GM12878 (cell line): ENCODE data around the gene SSBP3. TPM values are rescaled to one million over a fixed set of nuclear protein-coding genes. Genes with fewer than 3 reads are reported as not detected.

Experiments used
- ATAC-seq: fragments of 200-7000 bp; cut with Tn5 transposase; 3 replicates; pipeline ENCODE4 v1.9.1; 2020; ENCODE audit warnings: mild to moderate bottlenecking, moderate library complexity
- BruUV-seq: library from RNA; stranded (reverse); fragments of 400-500 nt; replicated peaks from 2 replicates; lab custom pipeline; 2021; lab: Mats Ljungman, UMichigan
- CTCF ChIA-PET: fragments of 300-600 bp; sonication (Branson Sonifier 250); formaldehyde crosslinking; extraction: SDS; loops from one replicate; lab custom pipeline; 2021; ENCODE audit warnings: inconsistent platforms; lab: Yijun Ruan, JAX
- POLR2A ChIA-PET: fragments of 350-600 bp; formaldehyde crosslinking; extraction: SDS; loops from one replicate; lab custom pipeline; 2021; ENCODE audit warnings: inconsistent platforms; lab: Charles Lee
- RAD21 ChIA-PET: fragments of 300-600 bp; sonication (Branson Sonifier 250); formaldehyde crosslinking; loops from one replicate; lab custom pipeline; 2023; ENCODE audit warnings: antibody characterized with exemption; ENCODE audit not compliant: unreplicated experiment; lab: Charles Lee
- SMC1A ChIA-PET: fragments of 300-600 bp; sonication (Branson Sonifier 250); formaldehyde crosslinking; loops from one replicate; lab custom pipeline; 2023; ENCODE audit not compliant: unreplicated experiment, uncharacterized antibody; lab: Charles Lee
- DNase-seq: peaks from one replicate; pipeline ENCODE4 v3.0.0-alpha.2; 2011; ENCODE audit warnings: low read depth, low spot score
- FAIRE-seq: peaks from 3 replicates; lab custom pipeline; 2011; peaks lifted over from hg19 to GRCh38; lab: Jason Lieb, UNC
- H2AFZ ChIP-seq: 2 replicates; pipeline ENCODE4 v1.6.0; 2011; ENCODE audit warnings: low read depth, low read length, control low read depth; ENCODE audit not compliant: control insufficient read depth
- H3K27ac ChIP-seq: 2 replicates; pipeline ENCODE4 v1.5.1; 2011; ENCODE audit warnings: control low read depth; ENCODE audit not compliant: control insufficient read depth, insufficient read depth
- H3K27me3 ChIP-seq, 2 experiments: replicated peaks in 1 of 2; 2 replicates each; pipeline versions ENCODE4 v1.6.0 to v1.6.1; 2011; ENCODE audit warnings: low read length in 1 of 2; ENCODE audit not compliant: control insufficient read depth in 2 of 2, insufficient read depth in 2 of 2
- H3K36me3 ChIP-seq, 2 experiments: 2 replicates each; pipeline ENCODE4 v1.5.1; 2011; ENCODE audit warnings: low read length in 1 of 2; ENCODE audit not compliant: control insufficient read depth in 2 of 2, insufficient read depth in 2 of 2
- H3K4me1 ChIP-seq: 2 replicates; pipeline ENCODE4 v1.6.1; 2011; ENCODE audit warnings: mild to moderate bottlenecking, low read length, moderate library complexity, mixed read lengths; ENCODE audit not compliant: control insufficient read depth, insufficient read depth
- H3K4me2 ChIP-seq: 2 replicates; pipeline ENCODE4 v1.6.0; 2011; ENCODE audit warnings: control low read depth; ENCODE audit not compliant: control insufficient read depth, insufficient read depth
- H3K4me3 ChIP-seq: fragments of 200-600 bp; sonication (generic); 2 replicates; pipeline ENCODE4 v1.5.1; 2016
- H3K79me2 ChIP-seq: 2 replicates; pipeline ENCODE4 v1.6.0; 2011; ENCODE audit warnings: low read length; ENCODE audit not compliant: control insufficient read depth, insufficient read depth
- H3K9ac ChIP-seq: 2 replicates; pipeline ENCODE4 v1.8.0; 2011; ENCODE audit warnings: low read length, control low read depth, mixed read lengths; ENCODE audit not compliant: control insufficient read depth, insufficient read depth
- H3K9me3 ChIP-seq: replicated peaks from 3 replicates; pipeline ENCODE4 v1.5.1; 2011; ENCODE audit warnings: mild to moderate bottlenecking, low read length; ENCODE audit not compliant: control insufficient read depth, insufficient read depth
- H4K20me1 ChIP-seq: 2 replicates; pipeline ENCODE4 v1.6.0; 2011; ENCODE audit not compliant: control insufficient read depth, insufficient read depth
- CREM ChIP-seq: IDR thresholded peaks from 2 replicates; pipeline ENCODE4 v1.6.1; 2014; ENCODE audit warnings: antibody characterized with exemption, low read depth
- EP300 ChIP-seq, 2 experiments: fragments of 150-350 bp in 1 of 2; IDR thresholded peaks; 2 replicates each; pipeline ENCODE4 v1.6.1; 2011 to 2012; ENCODE audit warnings: low read depth in 2 of 2, low read length in 2 of 2, borderline replicate concordance in 1 of 2, improper control_type of control experiment in 1 of 2, inconsistent platforms in 1 of 2; ENCODE audit not compliant: control insufficient read depth in 1 of 2
- JUND ChIP-seq: IDR thresholded peaks from 2 replicates; pipeline ENCODE4 v1.6.1; 2012; ENCODE audit warnings: low read depth, mild to moderate bottlenecking, low read length, improper control_type of control experiment, moderate library complexity
- KAT2A ChIP-seq: conservative IDR thresholded peaks from 2 replicates; pipeline ENCODE4 v1.6.1; 2011; ENCODE audit warnings: low read depth, low read length; ENCODE audit not compliant: control insufficient read depth
- KLF5 ChIP-seq: fragments of 450-650 bp; IDR thresholded peaks from 2 replicates; pipeline ENCODE4 v1.6.1; 2014; ENCODE audit warnings: mild to moderate bottlenecking; ENCODE audit not compliant: partially characterized antibody
- NFXL1 ChIP-seq: fragments of 450-650 bp; IDR thresholded peaks from 2 replicates; pipeline ENCODE4 v1.6.1; 2017; ENCODE audit warnings: antibody characterized with exemption, mild to moderate bottlenecking, borderline replicate concordance
- RB1 ChIP-seq: fragments of 450-650 bp; formaldehyde crosslinking; IDR thresholded peaks from 2 replicates; pipeline ENCODE4 v1.6.1; 2017; ENCODE audit warnings: mild to moderate bottlenecking, borderline replicate concordance
- RELA ChIP-seq: fragments of 450-650 bp; IDR thresholded peaks from 2 replicates; pipeline ENCODE4 v1.8.0; 2014; ENCODE audit warnings: borderline replicate concordance; ENCODE audit not compliant: partially characterized antibody
- TCF7 ChIP-seq: IDR thresholded peaks from 2 replicates; pipeline ENCODE4 v1.6.1; 2014; ENCODE audit warnings: antibody characterized with exemption, borderline replicate concordance
- WRNIP1 ChIP-seq: IDR thresholded peaks from 2 replicates; pipeline ENCODE4 v1.6.1; 2011; ENCODE audit warnings: low read depth, low read length, improper control_type of control experiment, borderline replicate concordance
- ZZZ3 ChIP-seq: IDR thresholded peaks from 2 replicates; pipeline ENCODE4 v1.6.1; 2011; ENCODE audit warnings: low read depth; ENCODE audit not compliant: control insufficient read depth, insufficient read length
- WGBS: methylation state at CpG from one replicate; pipeline ENCODE4 v1.1.6; 2016; ENCODE audit warnings: low lambda C conversion rate; ENCODE audit not compliant: insufficient replicate concordance, insufficient coverage; ENCODE audit errors: missing lambda C conversion rate; 5-methylcytosine and 5-hydroxymethylcytosine counted together
- in situ Hi-C: fragments of 300-500 bp; cut with MboI; formaldehyde crosslinking; loops from 9 replicates; pipeline ENCODE4 v1.14.3; 2018; ENCODE audit warnings: mixed read lengths
- intact Hi-C: fragments of 100-400 bp; cut with micrococcal nuclease; formaldehyde crosslinking; loops from one replicate; pipeline ENCODE4 v1.14.2; 2022; ENCODE audit not compliant: unreplicated experiment
- polyA plus RNA-seq, 11 experiments: library from polyadenylated mRNA; depleted of rRNA in 4 of 11; unstranded in 6 of 11; stranded (reverse) in 5 of 11; fragments of >200 nt; fragmentation: Nextera tagmentation in 4 of 11; fragmentation: Illumina TruSeq in 1 of 11; extraction: Ambion mirVana in 4 of 11; extraction: Trizol in 1 of 11; gene quantifications; 1 replicate in 1 of 11; 2 replicates in 10 of 11; pipeline versions ENCODE4 v1.2.1 to v1.2.3, GENCODE V29; 2011 to 2016; ENCODE audit warnings: inconsistent platforms in 2 of 11, missing spikeins in 2 of 11, low read depth in 1 of 11
- total RNA-seq, 4 experiments: library from RNA; depleted of rRNA in 3 of 4; stranded (reverse); fragments of >200 nt in 3 of 4; fragmentation: Illumina TruSeq in 1 of 4; extraction: Trizol in 1 of 4; gene quantifications; 2 replicates each; pipeline versions ENCODE4 v1.2.1 to v1.2.3, GENCODE V29; 2013 to 2021
- TF ChIP-seq, protein P1 (sequence below): fragments of 450-650 bp; formaldehyde crosslinking; IDR thresholded peaks from 2 replicates; pipeline ENCODE4 v1.4.0; 2020; ENCODE audit warnings: mild to moderate bottlenecking, moderate library complexity
- TF ChIP-seq, protein P2 (sequence below): fragments of 450-650 bp; conservative IDR thresholded peaks from 2 replicates; pipeline ENCODE4 v1.6.1; 2017; ENCODE audit warnings: mild to moderate bottlenecking, moderate library complexity
- TF ChIP-seq, protein P3 (sequence below): IDR thresholded peaks from 2 replicates; pipeline ENCODE4 v1.6.1; 2012; ENCODE audit warnings: low read length, inconsistent platforms
- TF ChIP-seq, protein P4 (sequence below): fragments of 450-650 bp; IDR thresholded peaks from 2 replicates; pipeline ENCODE4 v1.6.1; 2016; ENCODE audit warnings: mild to moderate bottlenecking

The SSBP3 gene
- total and polyA plus RNA-seq, 10 of the 15 experiments (the other 5 are each of a cell fraction or from before 2014, with no cell fraction given), result 4.1 to 51.7 (median 17.1) TPM

DNA sequence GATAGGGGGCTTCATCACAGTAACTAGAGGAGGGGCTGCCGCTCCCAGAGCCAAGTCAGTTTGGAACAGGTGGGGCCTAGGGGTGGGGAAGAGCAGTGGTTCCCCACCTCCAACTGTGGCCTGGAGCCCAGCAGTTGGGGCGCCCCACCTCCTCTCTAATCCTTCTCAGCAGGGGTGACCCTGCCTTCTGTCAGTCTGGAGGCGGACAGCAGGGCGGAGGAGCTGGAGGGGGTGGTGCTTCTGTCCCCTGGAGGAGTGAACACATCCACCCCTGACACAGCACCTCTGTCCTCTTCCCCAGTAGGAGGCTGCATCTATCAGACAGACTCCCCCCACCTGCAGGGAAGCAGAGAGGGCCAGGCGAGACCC lies 132.4 kb downstream of the SSBP3 start:
- POLR2A ChIA-PET, result no interaction called here
- Histone ChIP-seq H2AFZ (no peak overlapping the region), H3K4me2 (no peak overlapping the region), H3K27ac (no peak overlapping the region), H3K79me2 (no peaks in the 10 kb centered on the region), H4K20me1 (no peaks in the 10 kb centered on the region), H3K4me3 (no peak overlapping the region), H3K27me3 (no peaks in the 10 kb centered on the region), H3K4me1 (peaks cover 10% of the 10 kb centered on the region), H3K36me3 (peaks cover 0 to 5% of the 10 kb centered on the region in 2 experiments; a peak in 3 of 4 replicates), H3K9ac (no peak overlapping the region), H3K9me3 (no peaks in the 10 kb centered on the region)
- SMC1A ChIA-PET, result no interaction called here
- CTCF ChIA-PET, result interaction anchor here (0.9 to 2.7 kb wide), 7 partner anchors 73 to 218 kb away, joined by 3 to 20 read pairs (median 3); partner anchors contain the start of gene MRPL37
- ATAC-seq (no peak), FAIRE-seq (no peak), DNase-seq (no peak)
- no TSS peak for BruUV-seq
- 98% methylated on average over 5 of the region's 5 CpGs for WGBS
- intact Hi-C loops (loop anchor here (1.0 to 5.0 kb wide), 2 partner anchors 134 to 216 kb away; partner anchors contain the start of gene SSBP3), in situ Hi-C loops (no loop called here)
- RAD21 ChIA-PET, result interaction anchor here (0.8 to 1.5 kb wide), 3 partner anchors 10 to 215 kb away, joined by 3 to 4 read pairs (median 3); no protein-coding TSS in a partner anchor
- TF ChIP-seq, protein P1, sequence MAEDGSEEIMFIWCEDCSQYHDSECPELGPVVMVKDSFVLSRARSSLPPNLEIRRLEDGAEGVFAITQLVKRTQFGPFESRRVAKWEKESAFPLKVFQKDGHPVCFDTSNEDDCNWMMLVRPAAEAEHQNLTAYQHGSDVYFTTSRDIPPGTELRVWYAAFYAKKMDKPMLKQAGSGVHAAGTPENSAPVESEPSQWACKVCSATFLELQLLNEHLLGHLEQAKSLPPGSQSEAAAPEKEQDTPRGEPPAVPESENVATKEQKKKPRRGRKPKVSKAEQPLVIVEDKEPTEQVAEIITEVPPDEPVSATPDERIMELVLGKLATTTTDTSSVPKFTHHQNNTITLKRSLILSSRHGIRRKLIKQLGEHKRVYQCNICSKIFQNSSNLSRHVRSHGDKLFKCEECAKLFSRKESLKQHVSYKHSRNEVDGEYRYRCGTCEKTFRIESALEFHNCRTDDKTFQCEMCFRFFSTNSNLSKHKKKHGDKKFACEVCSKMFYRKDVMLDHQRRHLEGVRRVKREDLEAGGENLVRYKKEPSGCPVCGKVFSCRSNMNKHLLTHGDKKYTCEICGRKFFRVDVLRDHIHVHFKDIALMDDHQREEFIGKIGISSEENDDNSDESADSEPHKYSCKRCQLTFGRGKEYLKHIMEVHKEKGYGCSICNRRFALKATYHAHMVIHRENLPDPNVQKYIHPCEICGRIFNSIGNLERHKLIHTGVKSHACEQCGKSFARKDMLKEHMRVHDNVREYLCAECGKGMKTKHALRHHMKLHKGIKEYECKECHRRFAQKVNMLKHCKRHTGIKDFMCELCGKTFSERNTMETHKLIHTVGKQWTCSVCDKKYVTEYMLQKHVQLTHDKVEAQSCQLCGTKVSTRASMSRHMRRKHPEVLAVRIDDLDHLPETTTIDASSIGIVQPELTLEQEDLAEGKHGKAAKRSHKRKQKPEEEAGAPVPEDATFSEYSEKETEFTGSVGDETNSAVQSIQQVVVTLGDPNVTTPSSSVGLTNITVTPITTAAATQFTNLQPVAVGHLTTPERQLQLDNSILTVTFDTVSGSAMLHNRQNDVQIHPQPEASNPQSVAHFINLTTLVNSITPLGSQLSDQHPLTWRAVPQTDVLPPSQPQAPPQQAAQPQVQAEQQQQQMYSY (CRISPR knock-in tag), result no peak
- TF ChIP-seq, protein P2, sequence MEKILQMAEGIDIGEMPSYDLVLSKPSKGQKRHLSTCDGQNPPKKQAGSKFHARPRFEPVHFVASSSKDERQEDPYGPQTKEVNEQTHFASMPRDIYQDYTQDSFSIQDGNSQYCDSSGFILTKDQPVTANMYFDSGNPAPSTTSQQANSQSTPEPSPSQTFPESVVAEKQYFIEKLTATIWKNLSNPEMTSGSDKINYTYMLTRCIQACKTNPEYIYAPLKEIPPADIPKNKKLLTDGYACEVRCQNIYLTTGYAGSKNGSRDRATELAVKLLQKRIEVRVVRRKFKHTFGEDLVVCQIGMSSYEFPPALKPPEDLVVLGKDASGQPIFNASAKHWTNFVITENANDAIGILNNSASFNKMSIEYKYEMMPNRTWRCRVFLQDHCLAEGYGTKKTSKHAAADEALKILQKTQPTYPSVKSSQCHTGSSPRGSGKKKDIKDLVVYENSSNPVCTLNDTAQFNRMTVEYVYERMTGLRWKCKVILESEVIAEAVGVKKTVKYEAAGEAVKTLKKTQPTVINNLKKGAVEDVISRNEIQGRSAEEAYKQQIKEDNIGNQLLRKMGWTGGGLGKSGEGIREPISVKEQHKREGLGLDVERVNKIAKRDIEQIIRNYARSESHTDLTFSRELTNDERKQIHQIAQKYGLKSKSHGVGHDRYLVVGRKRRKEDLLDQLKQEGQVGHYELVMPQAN, result no peak
- TF ChIP-seq RELA (no peak), NFXL1 (no peak), RB1 (no peak), CREM (no peak), JUND (no peak), KLF5 (no peak), WRNIP1 (no peak), KAT2A (no peak), EP300 (IDR thresholded peaks at IDR 0.05; ENCODE audit: borderline replicate concordance in 1 of 2, control insufficient read depth in 1 of 2, low read depth in 2 of 2, low read length in 2 of 2) (no peak), TCF7 (no peak), ZZZ3 (no peak)
- TF ChIP-seq, protein P3, sequence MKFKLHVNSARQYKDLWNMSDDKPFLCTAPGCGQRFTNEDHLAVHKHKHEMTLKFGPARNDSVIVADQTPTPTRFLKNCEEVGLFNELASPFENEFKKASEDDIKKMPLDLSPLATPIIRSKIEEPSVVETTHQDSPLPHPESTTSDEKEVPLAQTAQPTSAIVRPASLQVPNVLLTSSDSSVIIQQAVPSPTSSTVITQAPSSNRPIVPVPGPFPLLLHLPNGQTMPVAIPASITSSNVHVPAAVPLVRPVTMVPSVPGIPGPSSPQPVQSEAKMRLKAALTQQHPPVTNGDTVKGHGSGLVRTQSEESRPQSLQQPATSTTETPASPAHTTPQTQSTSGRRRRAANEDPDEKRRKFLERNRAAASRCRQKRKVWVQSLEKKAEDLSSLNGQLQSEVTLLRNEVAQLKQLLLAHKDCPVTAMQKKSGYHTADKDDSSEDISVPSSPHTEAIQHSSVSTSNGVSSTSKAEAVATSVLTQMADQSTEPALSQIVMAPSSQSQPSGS, result no peak
- TF ChIP-seq, protein P4, sequence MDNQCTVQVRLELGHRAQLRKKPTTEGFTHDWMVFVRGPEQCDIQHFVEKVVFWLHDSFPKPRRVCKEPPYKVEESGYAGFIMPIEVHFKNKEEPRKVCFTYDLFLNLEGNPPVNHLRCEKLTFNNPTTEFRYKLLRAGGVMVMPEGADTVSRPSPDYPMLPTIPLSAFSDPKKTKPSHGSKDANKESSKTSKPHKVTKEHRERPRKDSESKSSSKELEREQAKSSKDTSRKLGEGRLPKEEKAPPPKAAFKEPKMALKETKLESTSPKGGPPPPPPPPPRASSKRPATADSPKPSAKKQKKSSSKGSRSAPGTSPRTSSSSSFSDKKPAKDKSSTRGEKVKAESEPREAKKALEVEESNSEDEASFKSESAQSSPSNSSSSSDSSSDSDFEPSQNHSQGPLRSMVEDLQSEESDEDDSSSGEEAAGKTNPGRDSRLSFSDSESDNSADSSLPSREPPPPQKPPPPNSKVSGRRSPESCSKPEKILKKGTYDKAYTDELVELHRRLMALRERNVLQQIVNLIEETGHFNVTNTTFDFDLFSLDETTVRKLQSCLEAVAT, result no peak
